K562 (cell line): ENCODE measurements around the gene FXYD1. TPM values are rescaled to one million over a fixed set of nuclear protein-coding genes. Genes with fewer than 3 reads are reported as not detected.
A peak's percentile ranks its signal among the peaks of the same experiment; 100 is the strongest.

Experiments
- COPS2 ChIP-seq: fragments of 450-650 bp; conservative IDR thresholded peaks from 2 replicates; pipeline ENCODE4 v1.6.1; 2016; ENCODE audit warnings: mild to moderate bottlenecking, moderate library complexity
- DPF2 ChIP-seq: fragments of 450-650 bp; IDR thresholded peaks from 2 replicates; pipeline ENCODE4 v1.6.1; 2016
- ETV6 ChIP-seq, 3 experiments: fragments of 150-350 bp in 1 of 3; sonication (generic) in 1 of 3; formaldehyde crosslinking in 1 of 3; IDR thresholded peaks; 2 replicates each; pipeline versions ENCODE4 v1.6.1 to v1.8.0; 2014 to 2022; ENCODE audit warnings: borderline replicate concordance in 2 of 3, low read depth in 2 of 3, antibody characterized with exemption in 1 of 3, low read length in 1 of 3, mild to moderate bottlenecking in 1 of 3, missing genetic modification reagents in 1 of 3
- FOXJ3 ChIP-seq: sonication (generic); formaldehyde crosslinking; IDR thresholded peaks from 2 replicates; pipeline ENCODE4 v1.4.0; 2020; ENCODE audit warnings: mild to moderate bottlenecking, missing genetic modification reagents
- MAFF ChIP-seq: IDR thresholded peaks from 2 replicates; pipeline ENCODE4 v1.6.1; 2012; ENCODE audit warnings: low read length, improper control_type of control experiment
- MTF1 ChIP-seq: fragments of 250-450 bp; sonication (Bioruptor Pico); IDR thresholded peaks from 2 replicates; pipeline ENCODE4 v1.9.0; 2021; ENCODE audit warnings: moderate library complexity, mild to moderate bottlenecking, inconsistent platforms, borderline replicate concordance
- RFX1 ChIP-seq: fragments of 450-650 bp; IDR thresholded peaks from 2 replicates; pipeline ENCODE4 v1.6.1; 2016; ENCODE audit warnings: mild to moderate bottlenecking, moderate library complexity
- ZKSCAN3 ChIP-seq: fragments of 250-450 bp; sonication (Bioruptor Pico); IDR thresholded peaks from 2 replicates; pipeline ENCODE4 v1.4.0; 2020
- ZNF133 ChIP-seq: fragments of 250-450 bp; sonication (Bioruptor Pico); IDR thresholded peaks from 2 replicates; pipeline ENCODE4 v1.4.0; 2020; ENCODE audit warnings: mild to moderate bottlenecking
- ZNF263 ChIP-seq: sonication (generic); formaldehyde crosslinking; IDR thresholded peaks from 2 replicates; pipeline ENCODE4 v1.8.0; 2022; ENCODE audit warnings: mild to moderate bottlenecking, missing genetic modification reagents, borderline replicate concordance
- polyA plus RNA-seq, 8 experiments: library from polyadenylated mRNA; depleted of rRNA in 4 of 8; stranded (reverse) in 5 of 8; unstranded in 3 of 8; fragments of >200 nt; fragmentation: Nextera tagmentation in 2 of 8; fragmentation: Illumina TruSeq in 1 of 8; extraction: Ambion mirVana in 2 of 8; extraction: Trizol in 1 of 8; gene quantifications; 2 replicates each; pipeline versions ENCODE4 v1.2.1 to v1.2.3, GENCODE V29; 2011 to 2014; ENCODE audit warnings: inconsistent platforms in 1 of 8, missing spikeins in 1 of 8
- total RNA-seq, 7 experiments: library from RNA; depleted of rRNA in 6 of 7; stranded (reverse); fragments of >200 nt in 6 of 7; fragmentation: Illumina TruSeq in 2 of 7; extraction: Trizol in 2 of 7; gene quantifications; 2 replicates each; pipeline versions ENCODE4 v1.2.1 to v1.2.3, GENCODE V29; 2011 to 2021; ENCODE audit warnings: low replicate concordance in 1 of 7
- TF ChIP-seq, protein P1 (sequence below): fragments of 250-450 bp; sonication (Bioruptor Pico); IDR thresholded peaks from 2 replicates; pipeline ENCODE4 v1.8.0; 2021; ENCODE audit warnings: moderate library complexity, mild to moderate bottlenecking, inconsistent platforms
- TF ChIP-seq, protein P2 (sequence below): fragments of 450-650 bp; formaldehyde crosslinking; IDR thresholded peaks from 2 replicates; pipeline ENCODE4 v1.4.0; 2020; ENCODE audit warnings: mild to moderate bottlenecking, moderate library complexity
- TF ChIP-seq, protein P3 (sequence below), 2 experiments: fragments of 450-650 bp; IDR thresholded peaks; 2 replicates each; pipeline ENCODE4 v1.6.1; 2016; ENCODE audit warnings: mild to moderate bottlenecking in 2 of 2, borderline replicate concordance in 1 of 2, low read depth in 1 of 2, moderate library complexity in 1 of 2
- TF ChIP-seq, protein P4 (sequence below): fragments of 450-650 bp; IDR thresholded peaks from 2 replicates; pipeline ENCODE4 v1.6.1; 2014; ENCODE audit warnings: low read depth, mild to moderate bottlenecking, moderate library complexity, borderline replicate concordance

FXYD1 gene
- total and polyA plus RNA-seq, 9 of the 15 experiments (the other 6 are each of a cell fraction or from before 2014, with no cell fraction given): 0.40 to 3.2 (median 1.8) TPM; not detected in 3

DNA sequence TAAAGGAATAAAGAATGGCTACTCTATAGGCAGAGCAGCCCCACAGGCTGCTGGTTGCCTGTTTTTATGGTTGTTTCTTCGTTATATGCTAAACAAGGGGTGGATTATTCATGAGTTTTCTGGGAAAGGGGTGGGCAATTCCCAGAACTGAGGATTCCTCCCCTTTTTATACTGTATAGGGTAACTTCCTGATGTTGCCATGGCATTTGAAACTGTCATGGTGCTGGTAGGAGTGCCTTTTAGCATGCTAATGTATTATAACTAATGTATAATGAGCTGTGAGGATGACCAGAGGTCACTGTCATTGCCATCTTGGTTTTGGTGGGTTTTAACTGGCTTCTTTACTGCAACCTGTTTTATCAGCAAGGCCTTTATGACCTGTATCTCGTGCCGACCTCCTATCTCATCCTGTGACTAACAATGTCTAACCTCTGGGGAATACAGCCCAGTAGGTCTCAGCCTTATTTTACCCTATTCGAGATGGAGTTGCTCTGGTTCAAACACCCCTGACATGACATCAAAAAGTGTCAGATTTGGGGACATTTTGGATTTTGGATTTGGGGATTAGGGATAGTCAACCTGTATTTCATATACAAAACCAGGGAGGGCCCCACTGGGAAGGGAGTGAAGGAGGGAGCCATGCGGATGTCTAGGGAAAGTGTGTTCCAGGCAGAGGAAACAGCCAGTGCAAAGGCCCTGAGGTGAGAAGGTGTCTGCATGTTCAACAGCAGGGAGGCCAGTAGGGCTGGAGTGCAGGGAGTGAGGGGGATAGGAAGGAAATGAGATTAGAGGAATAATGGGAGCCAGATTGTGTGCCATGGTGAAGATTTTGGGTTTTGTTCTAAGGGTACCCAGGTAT is 26.8 kb downstream of the FXYD1 start (continued):
- TF ChIP-seq ZNF263 (CRISPR knock-in tag) (no peak), DPF2 (peak; percentile 51; the same call in 1 of the 2 replicates), MAFF (no peak), FOXJ3 (CRISPR knock-in tag) (no peak), COPS2 (no peak), ETV6 (IDR thresholded peaks at IDR 0.05; ENCODE audit: borderline replicate concordance in 1 of 2, low read depth in 2 of 2, low read length in 1 of 2) (no peak), ETV6 (CRISPR knock-in tag; IDR thresholded peaks at IDR 0.05; ENCODE audit: borderline replicate concordance) (no peak), ZNF133 (CRISPR knock-in tag) (0 out of 2 replicates have a peak, but pooled peaks have one; percentile 72), MTF1 (CRISPR knock-in tag) (peak; percentile 89), ZKSCAN3 (CRISPR knock-in tag) (peak; percentile 44; the same call in 1 of the 2 replicates), RFX1 (peak; percentile 89)
- TF ChIP-seq, protein P1, sequence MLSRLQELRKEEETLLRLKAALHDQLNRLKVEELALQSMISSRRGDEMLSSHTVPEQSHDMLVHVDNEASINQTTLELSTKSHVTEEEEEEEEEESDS: 0 out of 2 replicates have a peak, but pooled peaks have one; percentile 40
- TF ChIP-seq, protein P2, sequence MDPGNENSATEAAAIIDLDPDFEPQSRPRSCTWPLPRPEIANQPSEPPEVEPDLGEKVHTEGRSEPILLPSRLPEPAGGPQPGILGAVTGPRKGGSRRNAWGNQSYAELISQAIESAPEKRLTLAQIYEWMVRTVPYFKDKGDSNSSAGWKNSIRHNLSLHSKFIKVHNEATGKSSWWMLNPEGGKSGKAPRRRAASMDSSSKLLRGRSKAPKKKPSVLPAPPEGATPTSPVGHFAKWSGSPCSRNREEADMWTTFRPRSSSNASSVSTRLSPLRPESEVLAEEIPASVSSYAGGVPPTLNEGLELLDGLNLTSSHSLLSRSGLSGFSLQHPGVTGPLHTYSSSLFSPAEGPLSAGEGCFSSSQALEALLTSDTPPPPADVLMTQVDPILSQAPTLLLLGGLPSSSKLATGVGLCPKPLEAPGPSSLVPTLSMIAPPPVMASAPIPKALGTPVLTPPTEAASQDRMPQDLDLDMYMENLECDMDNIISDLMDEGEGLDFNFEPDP: 0 out of 2 replicates have a peak, but pooled peaks have one; percentile 65
- TF ChIP-seq, protein P3, sequence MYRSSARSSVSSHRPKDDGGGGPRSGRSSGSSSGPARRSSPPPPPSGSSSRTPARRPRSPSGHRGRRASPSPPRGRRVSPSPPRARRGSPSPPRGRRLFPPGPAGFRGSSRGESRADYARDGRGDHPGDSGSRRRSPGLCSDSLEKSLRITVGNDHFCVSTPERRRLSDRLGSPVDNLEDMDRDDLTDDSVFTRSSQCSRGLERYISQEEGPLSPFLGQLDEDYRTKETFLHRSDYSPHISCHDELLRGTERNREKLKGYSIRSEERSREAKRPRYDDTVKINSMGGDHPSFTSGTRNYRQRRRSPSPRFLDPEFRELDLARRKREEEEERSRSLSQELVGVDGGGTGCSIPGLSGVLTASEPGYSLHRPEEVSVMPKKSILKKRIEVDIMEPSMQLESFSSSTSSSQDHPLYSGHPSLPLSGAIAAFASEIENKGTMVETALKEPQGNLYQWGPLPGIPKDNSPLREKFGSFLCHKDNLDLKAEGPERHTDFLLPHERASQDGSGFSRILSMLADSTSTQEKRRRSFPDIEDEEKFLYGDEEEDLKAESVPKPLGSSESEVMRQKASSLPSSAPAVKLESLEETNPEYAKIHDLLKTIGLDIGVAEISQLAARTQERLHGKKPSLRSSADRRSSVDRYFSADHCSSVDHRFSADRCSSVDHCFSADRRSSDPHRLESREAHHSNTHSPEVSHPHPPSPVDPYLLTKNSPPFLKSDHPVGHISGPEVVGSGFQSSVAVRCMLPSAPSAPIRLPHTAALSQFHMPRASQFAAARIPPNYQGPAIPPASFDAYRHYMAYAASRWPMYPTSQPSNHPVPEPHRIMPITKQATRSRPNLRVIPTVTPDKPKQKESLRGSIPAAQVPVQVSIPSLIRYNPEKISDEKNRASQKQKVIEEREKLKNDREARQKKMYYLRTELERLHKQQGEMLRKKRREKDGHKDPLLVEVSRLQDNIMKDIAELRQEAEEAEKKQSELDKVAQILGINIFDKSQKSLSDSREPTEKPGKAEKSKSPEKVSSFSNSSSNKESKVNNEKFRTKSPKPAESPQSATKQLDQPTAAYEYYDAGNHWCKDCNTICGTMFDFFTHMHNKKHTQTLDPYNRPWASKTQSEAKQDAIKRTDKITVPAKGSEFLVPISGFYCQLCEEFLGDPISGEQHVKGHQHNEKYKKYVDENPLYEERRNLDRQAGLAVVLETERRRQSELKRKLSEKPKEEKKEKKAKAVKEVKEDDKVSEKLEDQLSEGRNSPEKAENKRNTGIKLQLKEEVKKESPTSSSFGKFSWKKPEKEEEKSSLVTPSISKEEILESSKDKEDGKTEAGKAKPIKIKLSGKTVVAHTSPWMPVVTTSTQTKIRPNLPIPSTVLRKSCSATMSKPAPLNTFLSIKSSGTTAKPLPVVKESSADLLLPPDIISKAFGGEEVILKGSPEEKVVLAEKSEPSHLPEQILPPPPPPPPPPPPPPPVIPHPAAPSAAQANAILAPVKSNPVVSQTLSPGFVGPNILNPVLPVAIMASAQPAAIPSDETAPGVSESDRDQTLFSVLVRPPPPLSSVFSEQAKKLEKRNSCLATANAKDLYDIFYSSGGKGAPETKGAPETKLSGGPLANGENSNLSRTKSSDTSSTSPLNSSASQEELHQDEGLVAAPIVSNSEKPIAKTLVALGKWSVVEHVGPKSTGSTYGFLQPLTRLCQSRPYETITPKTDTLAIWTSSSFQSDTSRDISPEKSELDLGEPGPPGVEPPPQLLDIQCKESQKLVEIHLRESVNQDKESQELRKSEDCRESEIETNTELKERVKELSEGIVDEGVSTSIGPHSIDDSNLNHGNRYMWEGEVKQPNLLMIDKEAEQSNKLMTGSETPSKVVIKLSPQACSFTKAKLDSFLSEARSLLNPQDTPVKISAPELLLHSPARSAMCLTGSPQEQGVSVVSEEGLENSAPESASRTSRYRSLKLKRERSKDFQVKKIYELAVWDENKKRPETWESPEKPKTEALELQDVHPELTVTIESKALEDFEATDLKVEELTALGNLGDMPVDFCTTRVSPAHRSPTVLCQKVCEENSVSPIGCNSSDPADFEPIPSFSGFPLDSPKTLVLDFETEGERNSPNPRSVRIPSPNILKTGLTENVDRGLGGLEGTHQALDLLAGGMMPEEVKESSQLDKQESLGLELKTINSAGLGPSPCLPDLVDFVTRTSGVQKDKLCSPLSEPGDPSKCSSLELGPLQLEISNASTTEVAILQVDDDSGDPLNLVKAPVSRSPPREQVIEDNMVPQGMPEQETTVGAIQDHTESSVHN (IDR thresholded peaks at IDR 0.05; ENCODE audit: borderline replicate concordance in 1 of 2, low read depth in 1 of 2): no peak
- TF ChIP-seq, protein P4, sequence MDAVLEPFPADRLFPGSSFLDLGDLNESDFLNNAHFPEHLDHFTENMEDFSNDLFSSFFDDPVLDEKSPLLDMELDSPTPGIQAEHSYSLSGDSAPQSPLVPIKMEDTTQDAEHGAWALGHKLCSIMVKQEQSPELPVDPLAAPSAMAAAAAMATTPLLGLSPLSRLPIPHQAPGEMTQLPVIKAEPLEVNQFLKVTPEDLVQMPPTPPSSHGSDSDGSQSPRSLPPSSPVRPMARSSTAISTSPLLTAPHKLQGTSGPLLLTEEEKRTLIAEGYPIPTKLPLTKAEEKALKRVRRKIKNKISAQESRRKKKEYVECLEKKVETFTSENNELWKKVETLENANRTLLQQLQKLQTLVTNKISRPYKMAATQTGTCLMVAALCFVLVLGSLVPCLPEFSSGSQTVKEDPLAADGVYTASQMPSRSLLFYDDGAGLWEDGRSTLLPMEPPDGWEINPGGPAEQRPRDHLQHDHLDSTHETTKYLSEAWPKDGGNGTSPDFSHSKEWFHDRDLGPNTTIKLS: no peak
